ENCODE results near the gene SLC16A6.
"Not testable (repeated sequence)": the region's sequence is repeated elsewhere in the genome, so short reads cannot be mapped to it uniquely, and the experiment has no call there.

SLC16A6 gene

DNA sequence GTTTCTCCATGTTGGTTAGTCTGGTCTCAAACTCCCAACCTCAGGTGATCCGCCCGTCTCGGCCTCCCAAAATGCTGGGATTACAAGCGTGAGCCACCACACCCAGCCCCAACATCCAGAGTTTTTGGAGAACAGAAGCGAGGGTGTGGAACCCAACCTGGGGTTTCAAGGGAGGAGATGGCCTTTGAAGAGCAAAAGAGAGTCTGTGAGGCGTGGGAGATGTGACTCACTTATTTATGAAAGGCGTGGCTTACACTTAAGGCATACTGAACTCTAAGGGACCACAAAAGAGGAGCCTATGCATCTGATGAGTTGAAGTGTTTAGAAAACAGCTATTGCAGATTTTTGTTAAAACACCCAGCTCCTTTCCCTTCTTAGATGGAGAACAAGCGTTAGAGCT, 19.2 kb upstream of the SLC16A6 start:
- no peak for DNase-seq (ENCODE audit: low read depth, low spot score)

GRCh38 chr17:68309066-68309670, 18.2 kb upstream of the SLC16A6 start:
- DNase-seq (ENCODE audit: low read depth, low spot score), result not testable (repeated sequence)

- not testable (repeated sequence) for DNase-seq (ENCODE audit: low read depth, low spot score)
These were observed 17.6 kb upstream of the SLC16A6 start for GRCh38 chr17:68308486-68308885.

GRCh38 chr17:68307443-68307842, 16.5 kb upstream of the SLC16A6 start:
- DNase-seq (ENCODE audit: low read depth, low spot score), result no peak

GRCh38 chr17:68306819-68307218, 15.9 kb upstream of the SLC16A6 start:
- DNase-seq (ENCODE audit: low read depth, low spot score), result no peak

GRCh38 chr17:68305142-68305541, 14.2 kb upstream of the SLC16A6 start:
- no peak for DNase-seq (ENCODE audit: low read depth, low spot score)

- DNase-seq (ENCODE audit: low read depth, low spot score), result no peak
These were observed 13.8 kb upstream of the SLC16A6 start for GRCh38 chr17:68304706-68305105.

DNA sequence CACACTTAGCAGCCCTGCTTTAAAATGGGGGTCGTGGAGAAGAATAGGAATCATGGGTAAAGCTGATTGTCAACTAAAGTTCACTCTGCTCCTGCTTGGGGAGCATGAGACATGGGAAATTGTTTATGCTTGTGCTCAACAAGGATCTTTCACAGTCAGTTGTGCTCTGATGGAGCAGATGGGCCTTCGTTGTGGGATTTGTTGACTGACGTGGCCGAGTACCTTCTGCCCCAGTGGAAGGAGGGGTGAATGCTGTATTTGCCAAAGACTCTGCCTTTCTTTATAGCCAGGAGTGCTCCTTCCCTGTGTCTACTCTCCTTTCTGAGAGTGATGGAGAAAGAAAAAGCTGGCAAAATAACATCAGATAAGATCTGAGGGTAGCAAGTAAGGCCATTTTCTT, 11.7 kb upstream of the SLC16A6 start:
- DNase-seq (ENCODE audit: low read depth, low spot score), result no peak

GRCh38 chr17:68302066-68302564, 11.2 kb upstream of the SLC16A6 start:
- DNase-seq (ENCODE audit: low read depth, low spot score), result no peak

- DNase-seq (ENCODE audit: low read depth, low spot score), result no peak
These were observed 10.6 kb upstream of the SLC16A6 start for GRCh38 chr17:68301438-68301959.

GRCh38 chr17:68299817-68300216, 8.9 kb upstream of the SLC16A6 start:
- no peak for DNase-seq (ENCODE audit: low read depth, low spot score)

DNA sequence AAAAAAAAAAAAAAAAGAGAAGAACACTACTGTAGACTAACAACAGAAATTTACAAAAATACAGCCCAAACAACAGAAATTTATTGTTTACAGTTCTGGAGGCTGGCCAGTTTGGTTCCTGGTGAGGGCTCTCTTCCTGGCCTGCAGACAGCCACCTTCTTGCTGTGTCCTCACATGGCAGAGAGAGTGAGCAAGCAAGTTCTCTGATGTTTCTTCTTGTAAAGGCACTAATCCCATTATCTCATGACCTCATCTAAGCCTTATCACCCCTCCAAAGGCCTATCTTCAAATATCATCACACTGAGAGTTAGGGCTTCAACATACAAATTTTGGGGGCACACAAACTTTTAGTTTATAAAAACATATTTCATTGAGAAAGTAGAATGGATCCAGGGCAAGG, 7.7 kb upstream of the SLC16A6 start:
- DNase-seq (ENCODE audit: low read depth, low spot score), result no peak

DNA sequence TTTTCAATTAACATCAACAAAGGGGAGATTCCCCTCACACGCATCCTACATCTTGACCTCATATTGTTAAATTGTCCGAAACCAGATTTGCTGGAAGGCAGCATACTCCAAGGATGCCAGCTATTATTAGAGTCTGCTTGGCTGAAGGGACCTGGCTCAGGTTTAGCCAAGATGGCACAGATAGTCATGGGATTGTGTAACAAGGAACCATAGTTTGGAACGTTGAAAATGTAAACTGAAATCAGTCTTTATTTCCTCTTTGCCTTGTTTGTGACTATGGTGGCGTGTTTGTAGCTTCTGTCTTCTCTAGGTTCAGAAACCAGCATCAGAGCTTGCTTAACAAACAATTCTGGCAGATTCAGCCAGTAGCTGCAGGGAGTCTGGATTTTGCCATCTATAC, 6.3 kb upstream of the SLC16A6 start:
- no peak for DNase-seq (ENCODE audit: low read depth, low spot score)

DNA sequence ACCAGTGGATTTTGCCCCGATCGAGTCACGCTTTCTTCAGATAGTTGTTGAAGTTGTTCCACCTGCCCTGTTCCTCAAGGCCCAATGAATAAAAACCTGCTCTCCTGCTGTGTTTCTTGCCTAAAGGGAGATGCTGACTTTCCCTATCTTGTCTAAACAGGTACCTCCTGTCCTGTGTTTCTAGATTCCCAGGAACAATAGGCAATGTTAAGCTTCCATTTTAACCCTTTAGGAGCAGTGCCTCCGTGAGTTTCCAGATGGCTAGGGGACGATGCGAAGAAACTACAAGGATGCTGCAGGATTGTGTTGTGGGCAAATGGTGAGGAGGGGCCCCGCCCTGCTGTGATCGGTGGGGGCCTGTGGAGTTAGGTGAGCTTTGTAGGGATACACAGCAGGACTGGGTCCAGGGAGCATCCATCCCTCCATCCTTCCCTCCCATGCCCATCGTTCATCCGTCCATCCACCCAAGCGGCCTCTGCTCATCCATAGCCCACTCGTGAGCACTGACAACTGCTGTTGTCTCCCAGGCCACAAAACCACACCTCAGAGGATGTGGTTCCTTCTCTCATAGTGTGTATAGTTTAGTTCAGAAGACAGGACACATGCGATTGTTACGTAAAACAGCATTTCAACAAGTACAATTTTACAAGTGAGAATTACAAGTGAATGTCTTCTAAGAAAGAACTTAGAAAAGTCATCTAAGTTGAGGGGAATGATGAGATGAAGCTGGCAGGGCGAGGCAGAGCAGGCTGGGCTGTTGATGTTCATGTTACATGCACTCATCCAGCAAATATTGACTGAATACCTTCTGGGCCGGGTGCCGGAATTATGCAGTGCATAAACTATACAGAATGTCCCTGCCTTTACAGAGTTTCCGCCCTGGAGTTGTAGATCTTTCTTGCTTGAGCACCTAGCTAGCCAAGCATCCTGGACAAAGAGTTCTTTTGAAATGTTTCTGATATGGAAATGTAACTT, 5.6 kb upstream of the SLC16A6 start:
- DNase-seq (ENCODE audit: low read depth, low spot score), result no peak

DNA sequence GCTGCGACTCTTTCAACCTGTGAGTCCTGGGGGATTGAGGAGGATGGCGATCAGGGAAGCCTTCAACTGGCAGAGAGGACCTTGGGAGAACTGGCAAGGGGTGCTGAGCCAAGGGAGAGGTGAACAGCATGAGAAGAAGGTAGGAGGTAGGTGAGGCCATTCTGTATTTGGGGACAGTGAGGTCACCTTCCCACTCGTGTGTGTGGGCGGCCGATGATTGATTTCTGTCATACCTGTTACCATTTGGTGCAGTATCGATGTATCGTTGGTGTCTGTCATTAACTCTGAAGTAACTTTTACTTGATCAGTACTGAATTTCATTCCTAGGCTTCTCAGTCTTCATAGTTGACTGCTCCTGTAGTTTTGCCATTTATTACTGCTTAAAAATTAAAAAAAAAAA, 4.2 kb upstream of the SLC16A6 start:
- no peak for DNase-seq (ENCODE audit: low read depth, low spot score)

GRCh38 chr17:68294617-68295016, 3.7 kb upstream of the SLC16A6 start:
- no peak for DNase-seq (ENCODE audit: low read depth, low spot score)

GRCh38 chr17:68294196-68294555, 3.2 kb upstream of the SLC16A6 start:
- DNase-seq (ENCODE audit: low read depth, low spot score), result no peak

GRCh38 chr17:68293490-68294195, 2.7 kb upstream of the SLC16A6 start:
- no peak for DNase-seq (ENCODE audit: low read depth, low spot score)

GRCh38 chr17:68292689-68293040, 1.7 kb upstream of the SLC16A6 start:
- no peak for DNase-seq (ENCODE audit: low read depth, low spot score)

- no peak for DNase-seq (ENCODE audit: low read depth, low spot score)
These were observed 1.1 kb upstream of the SLC16A6 start for GRCh38 chr17:68291836-68292688.

- DNase-seq (ENCODE audit: low read depth, low spot score), result no peak
These were observed 516 bp downstream of the SLC16A6 start for GRCh38 chr17:68290268-68290954.

All from iPS DF 19.7 (cell line).